GM12878 (cell line): ENCODE measurements around the gene SLIT1. TPM values are rescaled to one million over a fixed set of nuclear protein-coding genes. Genes with fewer than 3 reads are reported as not detected.

Experiments used
- ATAC-seq: fragments of 200-7000 bp; cut with Tn5 transposase; 3 replicates; pipeline ENCODE4 v1.9.1; 2020; ENCODE audit warnings: mild to moderate bottlenecking, moderate library complexity
- BruUV-seq: library from RNA; stranded (reverse); fragments of 400-500 nt; replicated peaks from 2 replicates; lab custom pipeline; 2021; lab: Mats Ljungman, UMichigan
- CTCF ChIA-PET: fragments of 300-600 bp; sonication (Branson Sonifier 250); formaldehyde crosslinking; extraction: SDS; loops from one replicate; lab custom pipeline; 2021; ENCODE audit warnings: inconsistent platforms; lab: Yijun Ruan, JAX
- POLR2A ChIA-PET: fragments of 350-600 bp; formaldehyde crosslinking; extraction: SDS; loops from one replicate; lab custom pipeline; 2021; ENCODE audit warnings: inconsistent platforms; lab: Charles Lee
- RAD21 ChIA-PET: fragments of 300-600 bp; sonication (Branson Sonifier 250); formaldehyde crosslinking; loops from one replicate; lab custom pipeline; 2023; ENCODE audit warnings: antibody characterized with exemption; ENCODE audit not compliant: unreplicated experiment; lab: Charles Lee
- SMC1A ChIA-PET: fragments of 300-600 bp; sonication (Branson Sonifier 250); formaldehyde crosslinking; loops from one replicate; lab custom pipeline; 2023; ENCODE audit not compliant: unreplicated experiment, uncharacterized antibody; lab: Charles Lee
- DNase-seq: peaks from one replicate; pipeline ENCODE4 v3.0.0-alpha.2; 2011; ENCODE audit warnings: low read depth, low spot score
- FAIRE-seq: peaks from 3 replicates; lab custom pipeline; 2011; peaks lifted over from hg19 to GRCh38; lab: Jason Lieb, UNC
- H2AFZ ChIP-seq: 2 replicates; pipeline ENCODE4 v1.6.0; 2011; ENCODE audit warnings: low read depth, low read length, control low read depth; ENCODE audit not compliant: control insufficient read depth
- H3K27ac ChIP-seq: 2 replicates; pipeline ENCODE4 v1.5.1; 2011; ENCODE audit warnings: control low read depth; ENCODE audit not compliant: control insufficient read depth, insufficient read depth
- H3K27me3 ChIP-seq, 2 experiments: replicated peaks in 1 of 2; 2 replicates each; pipeline versions ENCODE4 v1.6.0 to v1.6.1; 2011; ENCODE audit warnings: low read length in 1 of 2; ENCODE audit not compliant: control insufficient read depth in 2 of 2, insufficient read depth in 2 of 2
- H3K36me3 ChIP-seq, 2 experiments: 2 replicates each; pipeline ENCODE4 v1.5.1; 2011; ENCODE audit warnings: low read length in 1 of 2; ENCODE audit not compliant: control insufficient read depth in 2 of 2, insufficient read depth in 2 of 2
- H3K4me1 ChIP-seq: 2 replicates; pipeline ENCODE4 v1.6.1; 2011; ENCODE audit warnings: mild to moderate bottlenecking, low read length, moderate library complexity, mixed read lengths; ENCODE audit not compliant: control insufficient read depth, insufficient read depth
- H3K4me2 ChIP-seq: 2 replicates; pipeline ENCODE4 v1.6.0; 2011; ENCODE audit warnings: control low read depth; ENCODE audit not compliant: control insufficient read depth, insufficient read depth
- H3K4me3 ChIP-seq: fragments of 200-600 bp; sonication (generic); 2 replicates; pipeline ENCODE4 v1.5.1; 2016
- H3K79me2 ChIP-seq: 2 replicates; pipeline ENCODE4 v1.6.0; 2011; ENCODE audit warnings: low read length; ENCODE audit not compliant: control insufficient read depth, insufficient read depth
- H3K9ac ChIP-seq: 2 replicates; pipeline ENCODE4 v1.8.0; 2011; ENCODE audit warnings: low read length, control low read depth, mixed read lengths; ENCODE audit not compliant: control insufficient read depth, insufficient read depth
- H3K9me3 ChIP-seq: replicated peaks from 3 replicates; pipeline ENCODE4 v1.5.1; 2011; ENCODE audit warnings: mild to moderate bottlenecking, low read length; ENCODE audit not compliant: control insufficient read depth, insufficient read depth
- H4K20me1 ChIP-seq: 2 replicates; pipeline ENCODE4 v1.6.0; 2011; ENCODE audit not compliant: control insufficient read depth, insufficient read depth
- CHD1 ChIP-seq: IDR thresholded peaks from 2 replicates; pipeline ENCODE4 v1.6.1; 2012; ENCODE audit warnings: low read depth, low read length, improper control_type of control experiment
- JUND ChIP-seq: IDR thresholded peaks from 2 replicates; pipeline ENCODE4 v1.6.1; 2012; ENCODE audit warnings: low read depth, mild to moderate bottlenecking, low read length, improper control_type of control experiment, moderate library complexity
- NFXL1 ChIP-seq: fragments of 450-650 bp; IDR thresholded peaks from 2 replicates; pipeline ENCODE4 v1.6.1; 2017; ENCODE audit warnings: antibody characterized with exemption, mild to moderate bottlenecking, borderline replicate concordance
- NR2F1 ChIP-seq: fragments of 450-650 bp; conservative IDR thresholded peaks from 2 replicates; pipeline ENCODE4 v1.6.1; 2017; ENCODE audit warnings: mild to moderate bottlenecking
- POLR2AphosphoS2 ChIP-seq: IDR thresholded peaks from 2 replicates; pipeline ENCODE4 v1.6.1; 2011; ENCODE audit warnings: low read depth, mild to moderate bottlenecking, low read length, improper control_type of control experiment, moderate library complexity
- RB1 ChIP-seq: fragments of 450-650 bp; formaldehyde crosslinking; IDR thresholded peaks from 2 replicates; pipeline ENCODE4 v1.6.1; 2017; ENCODE audit warnings: mild to moderate bottlenecking, borderline replicate concordance
- RCOR1 ChIP-seq: conservative IDR thresholded peaks from 2 replicates; pipeline ENCODE4 v1.6.1; 2012; ENCODE audit warnings: low read depth, low read length, improper control_type of control experiment
- RELA ChIP-seq: fragments of 450-650 bp; IDR thresholded peaks from 2 replicates; pipeline ENCODE4 v1.8.0; 2014; ENCODE audit warnings: borderline replicate concordance; ENCODE audit not compliant: partially characterized antibody
- RFX5 ChIP-seq: IDR thresholded peaks from 2 replicates; pipeline ENCODE4 v1.6.1; 2011; ENCODE audit warnings: low read depth, low read length, improper control_type of control experiment
- WGBS: methylation state at CpG from one replicate; pipeline ENCODE4 v1.1.6; 2016; ENCODE audit warnings: low lambda C conversion rate; ENCODE audit not compliant: insufficient replicate concordance, insufficient coverage; ENCODE audit errors: missing lambda C conversion rate; 5-methylcytosine and 5-hydroxymethylcytosine counted together
- in situ Hi-C: fragments of 300-500 bp; cut with MboI; formaldehyde crosslinking; loops from 9 replicates; pipeline ENCODE4 v1.14.3; 2018; ENCODE audit warnings: mixed read lengths
- intact Hi-C: fragments of 100-400 bp; cut with micrococcal nuclease; formaldehyde crosslinking; loops from one replicate; pipeline ENCODE4 v1.14.2; 2022; ENCODE audit not compliant: unreplicated experiment
- polyA plus RNA-seq, 11 experiments: library from polyadenylated mRNA; depleted of rRNA in 4 of 11; unstranded in 6 of 11; stranded (reverse) in 5 of 11; fragments of >200 nt; fragmentation: Nextera tagmentation in 4 of 11; fragmentation: Illumina TruSeq in 1 of 11; extraction: Ambion mirVana in 4 of 11; extraction: Trizol in 1 of 11; gene quantifications; 1 replicate in 1 of 11; 2 replicates in 10 of 11; pipeline versions ENCODE4 v1.2.1 to v1.2.3, GENCODE V29; 2011 to 2016; ENCODE audit warnings: inconsistent platforms in 2 of 11, missing spikeins in 2 of 11, low read depth in 1 of 11
- total RNA-seq, 4 experiments: library from RNA; depleted of rRNA in 3 of 4; stranded (reverse); fragments of >200 nt in 3 of 4; fragmentation: Illumina TruSeq in 1 of 4; extraction: Trizol in 1 of 4; gene quantifications; 2 replicates each; pipeline versions ENCODE4 v1.2.1 to v1.2.3, GENCODE V29; 2013 to 2021
- TF ChIP-seq, protein P1 (sequence below): fragments of 450-650 bp; IDR thresholded peaks from 2 replicates; pipeline ENCODE4 v1.6.1; 2014; ENCODE audit warnings: mild to moderate bottlenecking
- TF ChIP-seq, protein P2 (sequence below): IDR thresholded peaks from 2 replicates; pipeline ENCODE4 v1.6.1; 2012; ENCODE audit warnings: low read depth, low read length, improper control_type of control experiment
- TF ChIP-seq, protein P3 (sequence below): IDR thresholded peaks from 2 replicates; pipeline ENCODE4 v1.6.1; 2011; ENCODE audit warnings: borderline replicate concordance, low read depth, mild to moderate bottlenecking, moderate library complexity, mixed read lengths, low read length; ENCODE audit not compliant: insufficient read depth; ENCODE audit errors: extremely low read length
- TF ChIP-seq, protein P4 (sequence below): IDR thresholded peaks from 2 replicates; pipeline ENCODE4 v1.6.1; 2011; ENCODE audit warnings: mild to moderate bottlenecking, low read depth, low read length, moderate library complexity; ENCODE audit not compliant: insufficient replicate concordance
- TF ChIP-seq, protein P5 (sequence below), 3 experiments: IDR thresholded peaks in 2 of 3; conservative IDR thresholded peaks in 1 of 3; 2 replicates each; pipeline ENCODE4 v1.5.1; 2011; ENCODE audit warnings: low read depth in 3 of 3, low read length in 3 of 3, mild to moderate bottlenecking in 3 of 3, control low read depth in 2 of 3, moderate library complexity in 2 of 3, inconsistent platforms in 1 of 3, mixed read lengths in 1 of 3; ENCODE audit not compliant: control insufficient read depth in 2 of 3, insufficient read depth in 1 of 3; ENCODE audit errors: extremely low read depth in 1 of 3

The SLIT1 gene
- total and polyA plus RNA-seq, 10 of the 15 experiments (the other 5 are each of a cell fraction or from before 2014, with no cell fraction given), result 0.04 to 0.19 (median 0.06) TPM; not detected in 4

DNA sequence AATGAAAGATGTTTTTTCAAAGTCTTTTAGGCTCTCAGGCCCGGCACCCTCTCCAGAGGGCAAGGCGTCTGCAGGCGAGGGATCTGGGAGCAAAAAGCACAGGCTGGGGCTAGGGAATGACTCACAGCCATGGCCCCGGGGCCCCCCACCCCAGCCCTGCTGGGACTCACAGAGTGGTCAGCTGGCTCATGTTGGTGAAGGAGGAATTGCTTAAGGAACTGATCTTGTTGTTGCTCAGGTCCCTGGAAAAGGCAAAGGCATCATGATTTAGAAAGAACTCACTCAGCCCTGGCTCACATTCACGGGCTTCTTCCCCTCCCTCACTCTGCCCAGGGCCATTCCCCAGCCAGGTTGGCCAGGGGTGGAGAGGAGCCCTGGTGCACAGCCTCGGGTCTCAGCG lies 151.5 kb downstream of the SLIT1 start:
- RAD21 ChIA-PET, result interaction anchor here (0.8 kb wide), 1 partner anchor 10 kb away, joined by 3 read pairs; no protein-coding TSS in a partner anchor
- no peak overlapping the region for H3K4me2 ChIP-seq
- H3K79me2 ChIP-seq, result no peaks in the 10 kb centered on the region
- H3K27me3 ChIP-seq, result peaks cover 0 to 3% of the 10 kb centered on the region in 2 experiments; a peak in 2 of 4 replicates
- H3K9ac ChIP-seq, result no peak overlapping the region
- WGBS, result 56% methylated on average over 6 of the region's 7 CpGs
- in situ Hi-C loops, result no loop called here
- H3K27ac ChIP-seq, result no peak overlapping the region
- FAIRE-seq (no peak), DNase-seq (no peak), ATAC-seq (no peak)
- H2AFZ ChIP-seq, result no peak overlapping the region
- POLR2A ChIA-PET, result interaction anchor here (0.6 kb wide), 1 partner anchor 10 kb away, joined by 3 read pairs; no protein-coding TSS in a partner anchor
- CTCF ChIA-PET, result interaction anchor here (0.6 to 8.5 kb wide), 4 partner anchors 10 to 524 kb away, joined by 3 to 155 read pairs (median 4); no protein-coding TSS in a partner anchor
- SMC1A ChIA-PET, result no interaction called here
- H3K36me3 ChIP-seq, result no peaks in the 10 kb centered on the region
- no peaks in the 10 kb centered on the region for H4K20me1 ChIP-seq
- BruUV-seq, result no TSS peak
- H3K9me3 ChIP-seq, result no peaks in the 10 kb centered on the region
- intact Hi-C loops, result no loop called here
- H3K4me1 ChIP-seq, result peaks cover 7% of the 10 kb centered on the region
- no peak overlapping the region for H3K4me3 ChIP-seq
- no peak for TF ChIP-seq RCOR1
- TF ChIP-seq, protein P1, sequence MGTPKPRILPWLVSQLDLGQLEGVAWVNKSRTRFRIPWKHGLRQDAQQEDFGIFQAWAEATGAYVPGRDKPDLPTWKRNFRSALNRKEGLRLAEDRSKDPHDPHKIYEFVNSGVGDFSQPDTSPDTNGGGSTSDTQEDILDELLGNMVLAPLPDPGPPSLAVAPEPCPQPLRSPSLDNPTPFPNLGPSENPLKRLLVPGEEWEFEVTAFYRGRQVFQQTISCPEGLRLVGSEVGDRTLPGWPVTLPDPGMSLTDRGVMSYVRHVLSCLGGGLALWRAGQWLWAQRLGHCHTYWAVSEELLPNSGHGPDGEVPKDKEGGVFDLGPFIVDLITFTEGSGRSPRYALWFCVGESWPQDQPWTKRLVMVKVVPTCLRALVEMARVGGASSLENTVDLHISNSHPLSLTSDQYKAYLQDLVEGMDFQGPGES, result no peak
- no peak for TF ChIP-seq RFX5
- TF ChIP-seq RELA, result no peak
- no peak for TF ChIP-seq RB1
- TF ChIP-seq NR2F1, result no peak
- TF ChIP-seq, protein P2, sequence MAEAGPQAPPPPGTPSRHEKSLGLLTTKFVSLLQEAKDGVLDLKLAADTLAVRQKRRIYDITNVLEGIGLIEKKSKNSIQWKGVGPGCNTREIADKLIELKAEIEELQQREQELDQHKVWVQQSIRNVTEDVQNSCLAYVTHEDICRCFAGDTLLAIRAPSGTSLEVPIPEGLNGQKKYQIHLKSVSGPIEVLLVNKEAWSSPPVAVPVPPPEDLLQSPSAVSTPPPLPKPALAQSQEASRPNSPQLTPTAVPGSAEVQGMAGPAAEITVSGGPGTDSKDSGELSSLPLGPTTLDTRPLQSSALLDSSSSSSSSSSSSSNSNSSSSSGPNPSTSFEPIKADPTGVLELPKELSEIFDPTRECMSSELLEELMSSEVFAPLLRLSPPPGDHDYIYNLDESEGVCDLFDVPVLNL, result no peak
- TF ChIP-seq, protein P3, sequence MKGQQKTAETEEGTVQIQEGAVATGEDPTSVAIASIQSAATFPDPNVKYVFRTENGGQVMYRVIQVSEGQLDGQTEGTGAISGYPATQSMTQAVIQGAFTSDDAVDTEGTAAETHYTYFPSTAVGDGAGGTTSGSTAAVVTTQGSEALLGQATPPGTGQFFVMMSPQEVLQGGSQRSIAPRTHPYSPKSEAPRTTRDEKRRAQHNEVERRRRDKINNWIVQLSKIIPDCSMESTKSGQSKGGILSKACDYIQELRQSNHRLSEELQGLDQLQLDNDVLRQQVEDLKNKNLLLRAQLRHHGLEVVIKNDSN, result no peak
- no peak for TF ChIP-seq NFXL1
- no peak for TF ChIP-seq CHD1
- TF ChIP-seq, protein P4, sequence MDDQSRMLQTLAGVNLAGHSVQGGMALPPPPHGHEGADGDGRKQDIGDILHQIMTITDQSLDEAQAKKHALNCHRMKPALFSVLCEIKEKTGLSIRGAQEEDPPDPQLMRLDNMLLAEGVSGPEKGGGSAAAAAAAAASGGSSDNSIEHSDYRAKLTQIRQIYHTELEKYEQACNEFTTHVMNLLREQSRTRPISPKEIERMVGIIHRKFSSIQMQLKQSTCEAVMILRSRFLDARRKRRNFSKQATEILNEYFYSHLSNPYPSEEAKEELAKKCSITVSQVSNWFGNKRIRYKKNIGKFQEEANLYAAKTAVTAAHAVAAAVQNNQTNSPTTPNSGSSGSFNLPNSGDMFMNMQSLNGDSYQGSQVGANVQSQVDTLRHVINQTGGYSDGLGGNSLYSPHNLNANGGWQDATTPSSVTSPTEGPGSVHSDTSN, result no peak
- TF ChIP-seq JUND, result no peak
- TF ChIP-seq POLR2AphosphoS2, result no peak
- TF ChIP-seq, protein P5, sequence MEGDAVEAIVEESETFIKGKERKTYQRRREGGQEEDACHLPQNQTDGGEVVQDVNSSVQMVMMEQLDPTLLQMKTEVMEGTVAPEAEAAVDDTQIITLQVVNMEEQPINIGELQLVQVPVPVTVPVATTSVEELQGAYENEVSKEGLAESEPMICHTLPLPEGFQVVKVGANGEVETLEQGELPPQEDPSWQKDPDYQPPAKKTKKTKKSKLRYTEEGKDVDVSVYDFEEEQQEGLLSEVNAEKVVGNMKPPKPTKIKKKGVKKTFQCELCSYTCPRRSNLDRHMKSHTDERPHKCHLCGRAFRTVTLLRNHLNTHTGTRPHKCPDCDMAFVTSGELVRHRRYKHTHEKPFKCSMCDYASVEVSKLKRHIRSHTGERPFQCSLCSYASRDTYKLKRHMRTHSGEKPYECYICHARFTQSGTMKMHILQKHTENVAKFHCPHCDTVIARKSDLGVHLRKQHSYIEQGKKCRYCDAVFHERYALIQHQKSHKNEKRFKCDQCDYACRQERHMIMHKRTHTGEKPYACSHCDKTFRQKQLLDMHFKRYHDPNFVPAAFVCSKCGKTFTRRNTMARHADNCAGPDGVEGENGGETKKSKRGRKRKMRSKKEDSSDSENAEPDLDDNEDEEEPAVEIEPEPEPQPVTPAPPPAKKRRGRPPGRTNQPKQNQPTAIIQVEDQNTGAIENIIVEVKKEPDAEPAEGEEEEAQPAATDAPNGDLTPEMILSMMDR (IDR thresholded peaks at IDR 0.05 in 2 of 3, conservative IDR thresholded peaks at IDR 0.05 in 1 of 3; ENCODE audit: control insufficient read depth in 2 of 3, extremely low read depth in 1 of 3, insufficient read depth in 1 of 3, low read depth in 3 of 3, low read length in 3 of 3), result no peak
